Measurements from ENCODE around the gene ALKBH7. TPM values are rescaled to one million over a fixed set of nuclear protein-coding genes. Genes with fewer than 3 reads are reported as not detected.

The ALKBH7 gene
- total RNA-seq, 4 donors from 2014 or later: 55.2 to 109 (median 71.8) TPM

DNA sequence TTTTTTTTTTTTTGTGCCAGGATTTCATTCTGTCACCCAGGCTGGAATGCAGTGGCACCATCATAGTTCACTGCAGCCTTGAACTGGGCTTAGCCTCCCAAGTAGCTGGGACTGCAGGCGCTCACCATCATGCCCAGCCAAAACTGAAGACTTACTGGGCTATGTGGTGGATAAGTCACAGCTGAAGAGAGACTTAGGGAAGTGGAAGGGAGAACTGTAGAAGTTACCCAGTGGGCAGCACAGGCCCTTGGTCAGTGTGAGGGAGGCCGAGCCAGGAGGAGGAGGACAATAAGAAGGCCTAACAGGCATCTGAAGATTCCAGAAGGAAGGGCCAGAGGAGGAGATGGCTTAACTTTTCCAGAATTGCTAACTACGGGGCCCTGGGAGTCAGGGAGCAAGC lies 7.2 kb downstream of the ALKBH7 start:
- TF ChIP-seq EP300 (IDR thresholded peaks at IDR 0.05): no peak
- TF ChIP-seq POLR2AphosphoS5 (IDR thresholded peaks at IDR 0.05): no peak
- no peak for TF ChIP-seq POLR2A (IDR thresholded peaks at IDR 0.05; ENCODE audit: low read depth)
- TF ChIP-seq CTCF (IDR thresholded peaks at IDR 0.05): no peak
- 78% methylated on average over 3 of the region's 3 CpGs for WGBS
- Histone ChIP-seq H3K27me3 (no peaks in the 10 kb centered on the region), H3K4me1 (peaks cover 0 to 42% (median 36%) of the 10 kb centered on the region in 4 donors), H3K27ac (replicated peaks in 1 of 4) (no peak overlapping the region), H3K9me3 (no peaks in the 10 kb centered on the region), H3K4me3 (no peak overlapping the region), H3K36me3 (peaks cover 58 to 74% (median 73%) of the 10 kb centered on the region in 4 donors)
- DNase-seq (ENCODE audit: extremely low spot score): no peak
- intact Hi-C loops (cut with DNase I): no loop called here

- H3K27me3 ChIP-seq: no peaks in the 10 kb centered on the region
- no peak overlapping the region for H3K27ac ChIP-seq (replicated peaks in 1 of 4)
- no peak for TF ChIP-seq POLR2AphosphoS5 (IDR thresholded peaks at IDR 0.05)
- TF ChIP-seq POLR2A (IDR thresholded peaks at IDR 0.05; ENCODE audit: low read depth): no peak
- no peak for TF ChIP-seq CTCF (IDR thresholded peaks at IDR 0.05)
- no peak for TF ChIP-seq EP300 (IDR thresholded peaks at IDR 0.05)
- peaks cover 0 to 27% (median 26%) of the 10 kb centered on the region in 4 donors for H3K4me1 ChIP-seq
- intact Hi-C loops (cut with DNase I): no loop called here
- H3K36me3 ChIP-seq: peaks cover 61 to 79% (median 74%) of the 10 kb centered on the region in 4 donors
- H3K9me3 ChIP-seq: no peaks in the 10 kb centered on the region
- DNase-seq (ENCODE audit: extremely low spot score): no peak
- H3K4me3 ChIP-seq: no peak overlapping the region
- 96% methylated on average over 35 of the region's 40 CpGs for WGBS
Measured at GRCh38 chr19:6381030-6381750, 8.6 kb downstream of the ALKBH7 start.

DNA sequence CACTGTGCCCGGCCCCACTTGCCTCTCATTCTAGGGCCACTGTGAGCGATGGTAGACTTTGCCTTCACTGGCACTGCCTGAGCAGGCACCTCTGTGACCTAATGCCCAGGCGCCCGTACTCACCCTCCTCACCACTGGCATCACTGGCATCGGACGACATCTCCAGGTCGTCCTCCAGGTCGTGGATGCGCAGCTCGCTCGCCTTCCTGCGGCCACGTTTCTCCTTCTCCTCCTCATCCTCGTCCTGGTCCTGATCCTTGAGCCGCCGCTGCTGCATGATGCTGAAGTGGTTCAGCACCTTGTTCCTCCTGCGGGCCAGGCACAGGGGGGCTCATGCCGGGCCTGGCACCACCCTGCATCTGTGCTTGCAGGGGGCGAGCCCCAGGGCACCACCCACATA lies 10.6 kb downstream of the ALKBH7 start:
- WGBS: 92% methylated on average over 19 of the region's 19 CpGs
- intact Hi-C loops (cut with DNase I): no loop called here
- no peak for DNase-seq (ENCODE audit: extremely low spot score)
- H3K36me3 ChIP-seq: peaks cover 73 to 99% (median 94%) of the 10 kb centered on the region in 4 donors
- H3K9me3 ChIP-seq: no peaks in the 10 kb centered on the region
- H3K27me3 ChIP-seq: no peaks in the 10 kb centered on the region
- no peak for TF ChIP-seq CTCF (IDR thresholded peaks at IDR 0.05)
- TF ChIP-seq POLR2AphosphoS5 (IDR thresholded peaks at IDR 0.05): no peak
- TF ChIP-seq POLR2A (IDR thresholded peaks at IDR 0.05; ENCODE audit: low read depth): no peak
- TF ChIP-seq EP300 (IDR thresholded peaks at IDR 0.05): no peak
- H3K27ac ChIP-seq (replicated peaks in 1 of 4): no peak overlapping the region
- no peak overlapping the region for H3K4me3 ChIP-seq
- peaks cover 0 to 7% (median 6%) of the 10 kb centered on the region in 4 donors for H3K4me1 ChIP-seq

DNA sequence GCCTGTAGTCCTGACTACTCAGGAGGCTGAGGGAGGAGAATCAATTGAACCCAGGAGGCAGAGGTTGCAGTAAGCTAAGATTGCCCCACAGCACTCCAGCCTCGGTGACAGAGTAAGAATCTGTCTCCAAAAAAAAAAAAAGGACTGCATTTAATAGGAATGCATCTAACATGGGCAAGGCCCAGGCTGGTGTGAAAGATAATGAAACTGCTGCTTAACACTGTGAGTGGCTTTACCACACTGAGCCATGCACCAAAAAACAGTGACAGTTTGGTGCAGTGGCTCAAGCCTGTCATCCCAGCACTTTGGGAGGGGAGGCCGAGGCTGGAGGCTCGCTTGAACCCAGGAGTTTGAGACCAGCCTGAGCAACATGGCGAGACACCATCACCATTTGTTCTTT lies 11.8 kb downstream of the ALKBH7 start:
- Histone ChIP-seq H3K27ac (replicated peaks in 1 of 4) (no peak overlapping the region), H3K9me3 (no peaks in the 10 kb centered on the region), H3K4me1 (no peaks in the 10 kb centered on the region), H3K27me3 (no peaks in the 10 kb centered on the region), H3K36me3 (peaks cover 79 to 100% (median 99%) of the 10 kb centered on the region in 4 donors), H3K4me3 (no peak overlapping the region)
- TF ChIP-seq POLR2A (IDR thresholded peaks at IDR 0.05; ENCODE audit: low read depth): no peak
- TF ChIP-seq CTCF (IDR thresholded peaks at IDR 0.05): no peak
- no peak for TF ChIP-seq POLR2AphosphoS5 (IDR thresholded peaks at IDR 0.05)
- TF ChIP-seq EP300 (IDR thresholded peaks at IDR 0.05): no peak
- 93% methylated on average over 4 of the region's 4 CpGs for WGBS
- no peak for DNase-seq (ENCODE audit: extremely low spot score)
- intact Hi-C loops (cut with DNase I): no loop called here
